ENCODE measurements around the gene IL4R. TPM values are rescaled to one million over a fixed set of nuclear protein-coding genes. Genes with fewer than 3 reads are reported as not detected.

The IL4R gene
- total RNA-seq, 1 experiment from 2014 or later: 28.6 TPM

GRCh38 chr16:27384425-27384824 is 70.7 kb downstream of the IL4R start:
- no peak for DNase-seq
- Histone ChIP-seq H3K18ac (ENCODE audit: insufficient read length, low read depth, low read length) (no peak overlapping the region), H3K4ac (ENCODE audit: low read depth, low read length) (no peak overlapping the region), H3K4me1 (ENCODE audit: insufficient read depth, low read length) (no peaks in the 10 kb centered on the region), H3K4me2 (ENCODE audit: insufficient read depth, insufficient read length, low read length) (no peak overlapping the region), H2BK12ac (ENCODE audit: insufficient read length, low read depth, low read length) (no peak overlapping the region), H2AK5ac (ENCODE audit: insufficient read length, low read length) (no peak overlapping the region), H3K14ac (ENCODE audit: insufficient read depth, low read length) (no peak overlapping the region), H4K5ac (ENCODE audit: insufficient read length, low read depth, low read length) (no peak overlapping the region), H3K9ac (ENCODE audit: extremely low read depth, insufficient read length, low read length) (no peak overlapping the region), H3K23ac (ENCODE audit: insufficient read length, low read depth, low read length) (no peak overlapping the region), H3K27ac (ENCODE audit: insufficient read length, low read depth, low read length) (no peak overlapping the region), H2BK120ac (ENCODE audit: low read depth, low read length, poor library complexity, severe bottlenecking) (no peak overlapping the region), H4K8ac (replicated peaks; ENCODE audit: insufficient read length, low read depth, low read length) (no peak overlapping the region), H3K79me1 (ENCODE audit: insufficient read depth, low read depth, low read length, poor library complexity, severe bottlenecking) (no peaks in the 10 kb centered on the region), H2AFZ (ENCODE audit: low read length) (no peak overlapping the region), H3K23me2 (ENCODE audit: insufficient read length, low read depth, low read length, poor library complexity, severe bottlenecking) (no peaks in the 10 kb centered on the region), H4K91ac (ENCODE audit: insufficient read length, low read depth, low read length) (no peak overlapping the region), H2BK20ac (ENCODE audit: low read depth, low read length, poor library complexity, severe bottlenecking) (no peak overlapping the region), H3K9me3 (ENCODE audit: control insufficient read depth, low read depth, low read length) (no peaks in the 10 kb centered on the region), H3K79me2 (ENCODE audit: insufficient read depth, low read length) (no peaks in the 10 kb centered on the region), H2BK5ac (ENCODE audit: insufficient read length, low read length) (no peak overlapping the region), H3T11ph (ENCODE audit: low read length) (no peak overlapping the region), H3K27me3 (ENCODE audit: insufficient read depth, low read length) (no peaks in the 10 kb centered on the region), H4K20me1 (ENCODE audit: control insufficient read depth, insufficient read depth, insufficient read length) (no peaks in the 10 kb centered on the region), H3K56ac (ENCODE audit: insufficient read length, low read depth, low read length) (no peak overlapping the region), H2BK15ac (ENCODE audit: low read depth, low read length) (no peak overlapping the region)
- Mint-ChIP-seq H3K9me3 (peaks cover 7 to 8% of the 10 kb centered on the region in 2 experiments; a peak in 3 of 5 replicates), H3K27me3 (ENCODE audit: low read depth) (peaks cover 8% of the 10 kb centered on the region; the same call in 1 of the 2 replicates), H3K4me1 (peaks cover 0 to 4% of the 10 kb centered on the region in 2 experiments; a peak in 2 of 4 replicates), H3K4me3 (no peak overlapping the region), H3K36me3 (ENCODE audit: insufficient read depth in 1 of 3, low read depth in 3 of 3) (peaks cover 0 to 3% (median 2%) of the 10 kb centered on the region in 3 experiments; a peak in 1 of 7 replicates), H3K27ac (no peak overlapping the region)
- TF ChIP-seq CTCF (conservative IDR thresholded peaks at IDR 0.05): no peak
- no CpG with 5 or more reads among the region's 5 CpGs for WGBS (ENCODE audit: extremely low coverage, insufficient read length, low lambda C conversion rate)
